Ishikawa (cell line): ENCODE measurements around the gene MPPE1.

Experiments used
- CEBPB ChIP-seq: IDR thresholded peaks from 2 replicates; pipeline ENCODE4 v1.6.1; 2012
- CREB1 ChIP-seq: IDR thresholded peaks from 2 replicates; pipeline ENCODE4 v1.6.1; 2012; ENCODE audit warnings: low read depth
- EGR1 ChIP-seq: IDR thresholded peaks from 2 replicates; pipeline ENCODE4 v1.6.1; 2012
- EP300 ChIP-seq: IDR thresholded peaks from 2 replicates; pipeline ENCODE4 v1.6.1; 2012; ENCODE audit warnings: borderline replicate concordance
- FOXM1 ChIP-seq: IDR thresholded peaks from 2 replicates; pipeline ENCODE4 v1.6.1; 2012; ENCODE audit warnings: low read depth, borderline replicate concordance
- MAX ChIP-seq: IDR thresholded peaks from 2 replicates; pipeline ENCODE4 v1.6.1; 2012
- NFIC ChIP-seq: IDR thresholded peaks from 2 replicates; pipeline ENCODE4 v1.6.1; 2012
- RAD21 ChIP-seq: IDR thresholded peaks from 2 replicates; pipeline ENCODE4 v1.6.1; 2012; ENCODE audit warnings: low read depth
- REST ChIP-seq: IDR thresholded peaks from 2 replicates; pipeline ENCODE4 v1.6.1; 2012; ENCODE audit warnings: low read depth, mild to moderate bottlenecking
- TAF1 ChIP-seq: IDR thresholded peaks from 2 replicates; pipeline ENCODE4 v1.6.1; 2012; ENCODE audit warnings: low read depth, mild to moderate bottlenecking
- TCF12 ChIP-seq: IDR thresholded peaks from 2 replicates; pipeline ENCODE4 v1.6.1; 2012; ENCODE audit warnings: low read depth
- TEAD4 ChIP-seq: IDR thresholded peaks from 2 replicates; pipeline ENCODE4 v1.6.1; 2012
- USF1 ChIP-seq: IDR thresholded peaks from 2 replicates; pipeline ENCODE4 v1.6.1; 2012
- YY1 ChIP-seq: IDR thresholded peaks from 2 replicates; pipeline ENCODE4 v1.6.1; 2012; ENCODE audit warnings: low read depth
- ZBTB7A ChIP-seq: IDR thresholded peaks from 2 replicates; pipeline ENCODE4 v1.6.1; 2012; ENCODE audit warnings: low read depth

Gene MPPE1

GRCh38 chr18:11909061-11909455 is 941 bp upstream of the MPPE1 start:
- TF ChIP-seq TAF1 (no peak), YY1 (no peak), CEBPB (no peak), RAD21 (no peak), NFIC (no peak), MAX (no peak), USF1 (no peak), EP300 (no peak), ZBTB7A (no peak)

- TF ChIP-seq EP300 (no peak), YY1 (no peak), TCF12 (no peak), FOXM1 (no peak), NFIC (no peak), ZBTB7A (no peak), USF1 (no peak), EGR1 (no peak), TAF1 (no peak), REST (no peak), TEAD4 (no peak), CEBPB (no peak)
Observed at GRCh38 chr18:11906926-11907874, 917 bp downstream of the MPPE1 start.

GRCh38 chr18:11906176-11906575 is 1.9 kb downstream of the MPPE1 start:
- TF ChIP-seq TAF1 (no peak), TCF12 (no peak), CEBPB (no peak), USF1 (no peak), NFIC (no peak), EP300 (no peak), RAD21 (no peak), EGR1 (no peak), TEAD4 (no peak), REST (no peak), MAX (no peak), CREB1 (no peak), FOXM1 (no peak), YY1 (no peak), ZBTB7A (no peak)

GRCh38 chr18:11905613-11906012 is 2.5 kb downstream of the MPPE1 start:
- TF ChIP-seq YY1 (no peak), TEAD4 (peak; percentile 51; the same call in 1 of the 2 replicates), CREB1 (no peak), TCF12 (no peak), EGR1 (no peak), NFIC (peak; percentile 76), ZBTB7A (no peak)

- no peak for TF ChIP-seq ZBTB7A
- no peak for TF ChIP-seq REST
- TF ChIP-seq YY1 = no peak
- no peak for TF ChIP-seq USF1
- no peak for TF ChIP-seq CEBPB
- TF ChIP-seq NFIC = no peak
- no peak for TF ChIP-seq EGR1
- TF ChIP-seq MAX = no peak
- TF ChIP-seq FOXM1 = no peak
- no peak for TF ChIP-seq EP300
- TF ChIP-seq RAD21 = no peak
- TF ChIP-seq TCF12 = no peak
- no peak for TF ChIP-seq CREB1
- TF ChIP-seq TEAD4 = no peak
- TF ChIP-seq TAF1 = no peak
Observed at GRCh38 chr18:11902522-11903292, 5.4 kb downstream of the MPPE1 start.
